ENCODE measurements around the gene HBS1L.

Gene HBS1L

GRCh38 chr6:134959603-134960002, 95.0 kb downstream of the HBS1L start:
- no peak for TF ChIP-seq CTCF (IDR thresholded peaks at IDR 0.05; ENCODE audit: control insufficient read depth, insufficient read depth, low read depth, low read length, missing control alignments)
- H3K4me3 ChIP-seq (ENCODE audit: control insufficient read depth, low read depth, low read length): no peak overlapping the region
- DNase-seq (ENCODE audit: low read depth): no peak

GRCh38 chr6:134956676-134957075, 97.9 kb downstream of the HBS1L start:
- no peak for DNase-seq (ENCODE audit: low read depth)
- no peak for TF ChIP-seq CTCF (IDR thresholded peaks at IDR 0.05; ENCODE audit: control insufficient read depth, insufficient read depth, low read depth, low read length, missing control alignments)
- no peak overlapping the region for H3K4me3 ChIP-seq (ENCODE audit: control insufficient read depth, low read depth, low read length)

GRCh38 chr6:134956032-134956431, 98.6 kb downstream of the HBS1L start:
- H3K4me3 ChIP-seq (ENCODE audit: control insufficient read depth, low read depth, low read length): no peak overlapping the region
- TF ChIP-seq CTCF (IDR thresholded peaks at IDR 0.05; ENCODE audit: control insufficient read depth, insufficient read depth, low read depth, low read length, missing control alignments): no peak
- no peak for DNase-seq (ENCODE audit: low read depth)

- DNase-seq (ENCODE audit: low read depth): no peak
- H3K4me3 ChIP-seq (ENCODE audit: control insufficient read depth, low read depth, low read length): no peak overlapping the region
- no peak for TF ChIP-seq CTCF (IDR thresholded peaks at IDR 0.05; ENCODE audit: control insufficient read depth, insufficient read depth, low read depth, low read length, missing control alignments)
These were observed 100.2 kb downstream of the HBS1L start for GRCh38 chr6:134954272-134955000.

GRCh38 chr6:134951494-134952263, 102.9 kb downstream of the HBS1L start:
- no peak overlapping the region for H3K4me3 ChIP-seq (ENCODE audit: control insufficient read depth, low read depth, low read length)
- no peak for TF ChIP-seq CTCF (IDR thresholded peaks at IDR 0.05; ENCODE audit: control insufficient read depth, insufficient read depth, low read depth, low read length, missing control alignments)
- no peak for DNase-seq (ENCODE audit: low read depth)

- no peak for DNase-seq (ENCODE audit: low read depth)
- no peak for TF ChIP-seq CTCF (IDR thresholded peaks at IDR 0.05; ENCODE audit: control insufficient read depth, insufficient read depth, low read depth, low read length, missing control alignments)
- no peak overlapping the region for H3K4me3 ChIP-seq (ENCODE audit: control insufficient read depth, low read depth, low read length)
These were observed 104.1 kb downstream of the HBS1L start for GRCh38 chr6:134950482-134950881.
